ENCODE measurements around the gene PDE6G. TPM values are rescaled to one million over a fixed set of nuclear protein-coding genes. Genes with fewer than 3 reads are reported as not detected.

The PDE6G gene
- total and polyA plus RNA-seq, 2 of the 13 experiments (the other 11 are each of a cell fraction or from before 2014, with no cell fraction given), result 1.4 to 6.7 TPM

DNA sequence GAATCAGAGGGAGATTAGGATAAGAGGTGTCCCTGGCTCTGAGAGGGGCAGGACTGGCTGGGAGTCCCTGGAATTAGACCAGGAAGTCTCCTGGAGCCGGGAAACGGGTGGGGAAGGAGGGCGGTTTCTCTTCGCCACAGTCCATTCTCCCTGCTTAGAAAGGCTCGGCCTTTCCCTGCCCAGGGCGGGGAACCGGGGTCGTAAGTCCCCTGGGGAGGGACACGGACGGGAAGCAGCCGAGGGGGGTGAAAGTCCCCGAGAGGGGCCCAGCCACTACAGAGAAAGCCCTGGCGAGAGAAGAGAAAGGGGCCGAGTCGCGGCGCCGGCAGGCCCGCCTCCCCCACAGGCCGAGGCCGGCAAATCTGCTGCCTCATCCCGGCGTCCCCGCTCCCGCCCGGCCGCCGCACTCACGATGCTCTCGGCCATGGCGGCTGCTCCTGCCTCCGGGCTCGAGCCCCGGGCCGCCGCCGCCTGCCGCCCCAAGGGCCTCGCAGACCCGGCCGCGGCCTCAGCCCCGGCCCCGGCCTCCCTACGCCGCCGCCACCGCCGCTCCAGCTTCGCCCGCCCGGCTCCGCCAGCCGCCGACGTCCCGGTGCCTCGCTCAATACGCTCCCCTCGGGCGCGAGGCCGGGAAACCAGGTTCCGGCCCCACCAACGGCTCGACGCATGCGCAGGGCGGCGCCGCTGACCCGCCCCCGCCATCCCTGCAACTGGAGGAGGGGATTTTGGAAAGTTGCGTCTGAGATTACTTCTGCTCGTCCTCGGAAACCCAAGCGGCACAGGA lies 19.6 kb downstream of the PDE6G start, which contains the start of the genes NPLOC4 and TSPAN10 (continued):
- TF ChIP-seq, protein P1, sequence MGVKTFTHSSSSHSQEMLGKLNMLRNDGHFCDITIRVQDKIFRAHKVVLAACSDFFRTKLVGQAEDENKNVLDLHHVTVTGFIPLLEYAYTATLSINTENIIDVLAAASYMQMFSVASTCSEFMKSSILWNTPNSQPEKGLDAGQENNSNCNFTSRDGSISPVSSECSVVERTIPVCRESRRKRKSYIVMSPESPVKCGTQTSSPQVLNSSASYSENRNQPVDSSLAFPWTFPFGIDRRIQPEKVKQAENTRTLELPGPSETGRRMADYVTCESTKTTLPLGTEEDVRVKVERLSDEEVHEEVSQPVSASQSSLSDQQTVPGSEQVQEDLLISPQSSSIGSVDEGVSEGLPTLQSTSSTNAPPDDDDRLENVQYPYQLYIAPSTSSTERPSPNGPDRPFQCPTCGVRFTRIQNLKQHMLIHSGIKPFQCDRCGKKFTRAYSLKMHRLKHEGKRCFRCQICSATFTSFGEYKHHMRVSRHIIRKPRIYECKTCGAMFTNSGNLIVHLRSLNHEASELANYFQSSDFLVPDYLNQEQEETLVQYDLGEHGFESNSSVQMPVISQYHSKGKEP (CRISPR knock-in tag; IDR thresholded peaks at IDR 0.05), result no peak
- no peak for TF ChIP-seq PLRG1 (conservative IDR thresholded peaks at IDR 0.05)
- TF ChIP-seq GATAD2A (CRISPR knock-in tag; IDR thresholded peaks at IDR 0.05), result peak; percentile 65
- TF ChIP-seq MBD4 (IDR thresholded peaks at IDR 0.05; ENCODE audit: borderline replicate concordance, low read length), result no peak
- TF ChIP-seq KDM1A (CRISPR knock-in tag; IDR thresholded peaks at IDR 0.05), result peak; percentile 64; the same call in 1 of the 2 replicates
- TF ChIP-seq RFXANK (CRISPR knock-in tag; IDR thresholded peaks at IDR 0.05), result peak; percentile 80; the same call in 1 of the 2 replicates
- TF ChIP-seq, protein P2, sequence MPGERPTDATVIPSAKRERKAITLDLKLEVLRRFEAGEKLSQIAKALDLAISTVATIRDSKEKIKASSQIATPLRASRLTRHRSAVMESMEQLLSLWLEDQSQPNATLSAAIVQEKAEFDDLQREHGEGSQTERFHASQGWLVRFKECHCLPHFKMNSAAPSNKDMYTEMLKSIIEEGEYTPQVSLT (CRISPR knock-in tag; IDR thresholded peaks at IDR 0.05; ENCODE audit: borderline replicate concordance, low read depth), result no peak
- no peak for TF ChIP-seq ZNF883 (CRISPR knock-in tag; IDR thresholded peaks at IDR 0.05; ENCODE audit: not compliant biosample characterization)
- TF ChIP-seq, protein P3, sequence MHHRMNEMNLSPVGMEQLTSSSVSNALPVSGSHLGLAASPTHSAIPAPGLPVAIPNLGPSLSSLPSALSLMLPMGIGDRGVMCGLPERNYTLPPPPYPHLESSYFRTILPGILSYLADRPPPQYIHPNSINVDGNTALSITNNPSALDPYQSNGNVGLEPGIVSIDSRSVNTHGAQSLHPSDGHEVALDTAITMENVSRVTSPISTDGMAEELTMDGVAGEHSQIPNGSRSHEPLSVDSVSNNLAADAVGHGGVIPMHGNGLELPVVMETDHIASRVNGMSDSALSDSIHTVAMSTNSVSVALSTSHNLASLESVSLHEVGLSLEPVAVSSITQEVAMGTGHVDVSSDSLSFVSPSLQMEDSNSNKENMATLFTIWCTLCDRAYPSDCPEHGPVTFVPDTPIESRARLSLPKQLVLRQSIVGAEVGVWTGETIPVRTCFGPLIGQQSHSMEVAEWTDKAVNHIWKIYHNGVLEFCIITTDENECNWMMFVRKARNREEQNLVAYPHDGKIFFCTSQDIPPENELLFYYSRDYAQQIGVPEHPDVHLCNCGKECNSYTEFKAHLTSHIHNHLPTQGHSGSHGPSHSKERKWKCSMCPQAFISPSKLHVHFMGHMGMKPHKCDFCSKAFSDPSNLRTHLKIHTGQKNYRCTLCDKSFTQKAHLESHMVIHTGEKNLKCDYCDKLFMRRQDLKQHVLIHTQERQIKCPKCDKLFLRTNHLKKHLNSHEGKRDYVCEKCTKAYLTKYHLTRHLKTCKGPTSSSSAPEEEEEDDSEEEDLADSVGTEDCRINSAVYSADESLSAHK (CRISPR knock-in tag; IDR thresholded peaks at IDR 0.05; ENCODE audit: borderline replicate concordance), result no peak; the same call in 1 of the 2 replicates
- no peak for TF ChIP-seq ZFP62 (CRISPR knock-in tag; IDR thresholded peaks at IDR 0.05)
- TF ChIP-seq PRMT3 (CRISPR knock-in tag; IDR thresholded peaks at IDR 0.05; ENCODE audit: borderline replicate concordance, low read depth), result peak; percentile 97
- 0 out of 2 replicates have a peak, but pooled peaks have one; percentile 68 for TF ChIP-seq ZBTB7A (CRISPR knock-in tag; IDR thresholded peaks at IDR 0.05)
- TF ChIP-seq SMYD3 (CRISPR knock-in tag; IDR thresholded peaks at IDR 0.05), result no peak
- peak; percentile 84; the same call in 1 of the 2 replicates for TF ChIP-seq ZKSCAN8 (CRISPR knock-in tag; IDR thresholded peaks at IDR 0.05; ENCODE audit: borderline replicate concordance)
- no peak for TF ChIP-seq TBX3 (IDR thresholded peaks at IDR 0.05; ENCODE audit: borderline replicate concordance)
- no peak for TF ChIP-seq NFIB (CRISPR knock-in tag; IDR thresholded peaks at IDR 0.05; ENCODE audit: borderline replicate concordance)
- TF ChIP-seq, protein P4, sequence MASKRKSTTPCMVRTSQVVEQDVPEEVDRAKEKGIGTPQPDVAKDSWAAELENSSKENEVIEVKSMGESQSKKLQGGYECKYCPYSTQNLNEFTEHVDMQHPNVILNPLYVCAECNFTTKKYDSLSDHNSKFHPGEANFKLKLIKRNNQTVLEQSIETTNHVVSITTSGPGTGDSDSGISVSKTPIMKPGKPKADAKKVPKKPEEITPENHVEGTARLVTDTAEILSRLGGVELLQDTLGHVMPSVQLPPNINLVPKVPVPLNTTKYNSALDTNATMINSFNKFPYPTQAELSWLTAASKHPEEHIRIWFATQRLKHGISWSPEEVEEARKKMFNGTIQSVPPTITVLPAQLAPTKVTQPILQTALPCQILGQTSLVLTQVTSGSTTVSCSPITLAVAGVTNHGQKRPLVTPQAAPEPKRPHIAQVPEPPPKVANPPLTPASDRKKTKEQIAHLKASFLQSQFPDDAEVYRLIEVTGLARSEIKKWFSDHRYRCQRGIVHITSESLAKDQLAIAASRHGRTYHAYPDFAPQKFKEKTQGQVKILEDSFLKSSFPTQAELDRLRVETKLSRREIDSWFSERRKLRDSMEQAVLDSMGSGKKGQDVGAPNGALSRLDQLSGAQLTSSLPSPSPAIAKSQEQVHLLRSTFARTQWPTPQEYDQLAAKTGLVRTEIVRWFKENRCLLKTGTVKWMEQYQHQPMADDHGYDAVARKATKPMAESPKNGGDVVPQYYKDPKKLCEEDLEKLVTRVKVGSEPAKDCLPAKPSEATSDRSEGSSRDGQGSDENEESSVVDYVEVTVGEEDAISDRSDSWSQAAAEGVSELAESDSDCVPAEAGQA (IDR thresholded peaks at IDR 0.05; ENCODE audit: low read depth), result peak; percentile 92
- TF ChIP-seq, protein P4 (CRISPR knock-in tag; IDR thresholded peaks at IDR 0.05; ENCODE audit: borderline replicate concordance), result peak; percentile 81; the same call in 1 of the 2 replicates
